ENCODE results near the gene CDK8. TPM values are rescaled to one million over a fixed set of nuclear protein-coding genes. Genes with fewer than 3 reads are reported as not detected.

Gene CDK8
- total RNA-seq, 1 donor: 7.7 TPM

GRCh38 chr13:26376430-26376829 is 122.5 kb downstream of the CDK8 start:
- H3K9me3 ChIP-seq (ENCODE audit: low read depth, low read length): no peaks in the 10 kb centered on the region
- H3K4me3 ChIP-seq (ENCODE audit: low read length): no peak overlapping the region
- H3K4me1 ChIP-seq (ENCODE audit: insufficient read depth, low read length): no peaks in the 10 kb centered on the region
- no peaks in the 10 kb centered on the region for H3K27me3 ChIP-seq (ENCODE audit: insufficient read depth, low read length)

- Histone ChIP-seq H3K9me3 (ENCODE audit: low read depth, low read length) (no peaks in the 10 kb centered on the region), H3K27me3 (ENCODE audit: insufficient read depth, low read length) (no peaks in the 10 kb centered on the region), H3K4me1 (ENCODE audit: insufficient read depth, low read length) (no peaks in the 10 kb centered on the region), H3K4me3 (ENCODE audit: low read length) (no peak overlapping the region)
Observed at GRCh38 chr13:26377038-26377437, 123.1 kb downstream of the CDK8 start.

DNA sequence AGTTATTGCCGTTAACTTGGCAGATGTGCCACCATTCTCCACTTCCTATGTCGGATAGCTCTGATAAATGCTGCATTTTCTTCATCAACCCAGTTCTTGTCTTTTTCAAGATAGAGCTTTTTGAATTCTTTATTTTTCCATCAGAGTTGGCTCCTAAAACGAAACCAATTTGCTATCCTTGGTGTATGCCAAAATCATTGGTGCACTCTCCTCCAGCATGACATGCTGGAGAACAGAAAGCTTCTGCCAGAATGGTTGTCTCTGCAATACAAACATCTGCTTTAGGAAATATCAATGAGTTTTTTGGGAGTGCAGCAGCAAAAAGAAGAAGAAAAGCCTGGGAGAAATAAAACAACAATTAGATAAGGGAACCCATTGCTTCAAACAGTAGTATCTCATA is 124.2 kb downstream of the CDK8 start:
- no peaks in the 10 kb centered on the region for H3K27me3 ChIP-seq (ENCODE audit: insufficient read depth, low read length)
- no peaks in the 10 kb centered on the region for H3K4me1 ChIP-seq (ENCODE audit: insufficient read depth, low read length)
- H3K4me3 ChIP-seq (ENCODE audit: low read length): no peak overlapping the region
- no peaks in the 10 kb centered on the region for H3K9me3 ChIP-seq (ENCODE audit: low read depth, low read length)

DNA sequence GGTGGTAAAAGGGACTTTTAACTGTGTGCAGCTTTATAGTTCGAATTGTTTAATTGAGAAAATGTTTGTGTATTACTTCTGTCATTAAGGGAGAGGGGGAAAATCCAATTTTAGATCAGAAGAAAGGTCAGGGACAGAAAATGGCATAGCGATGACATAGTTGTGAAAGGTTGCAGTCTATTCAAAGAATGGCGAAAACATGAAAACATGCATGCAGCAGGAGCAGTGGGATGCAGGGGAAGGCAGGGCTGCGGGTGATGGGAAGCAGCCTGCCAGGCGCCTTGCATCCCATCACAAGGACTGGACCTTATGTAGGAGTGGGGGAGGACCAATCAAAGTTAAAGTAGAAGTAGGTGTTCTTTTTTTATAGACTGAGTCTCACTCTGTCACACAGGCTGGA is 125.9 kb downstream of the CDK8 start:
- Histone ChIP-seq H3K9me3 (ENCODE audit: low read depth, low read length) (no peaks in the 10 kb centered on the region), H3K27me3 (ENCODE audit: insufficient read depth, low read length) (no peaks in the 10 kb centered on the region), H3K4me1 (ENCODE audit: insufficient read depth, low read length) (no peaks in the 10 kb centered on the region)

DNA sequence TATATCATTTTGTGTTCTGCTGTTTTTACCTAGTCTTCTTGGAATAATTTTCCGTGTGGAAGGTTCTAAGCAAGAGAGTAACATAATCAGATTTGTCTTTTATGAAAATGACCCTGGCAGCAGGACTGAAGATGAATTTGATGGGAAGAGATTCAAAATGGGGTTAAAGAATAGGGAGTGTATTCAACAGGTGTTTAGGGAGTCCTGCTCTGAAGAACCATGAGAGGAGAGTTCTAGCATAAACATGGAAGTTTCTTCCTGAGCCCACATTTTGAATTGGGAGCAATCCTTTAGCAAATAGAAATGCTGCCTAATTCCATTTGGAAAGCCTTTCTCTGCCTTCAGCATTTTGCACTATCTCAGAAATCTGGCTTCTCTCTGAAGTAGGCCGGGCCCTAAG is 127.0 kb downstream of the CDK8 start:
- H3K9me3 ChIP-seq (ENCODE audit: low read depth, low read length): no peaks in the 10 kb centered on the region
- H3K27me3 ChIP-seq (ENCODE audit: insufficient read depth, low read length): no peaks in the 10 kb centered on the region
- no peak overlapping the region for H3K4me3 ChIP-seq (ENCODE audit: low read length)
- H3K4me1 ChIP-seq (ENCODE audit: insufficient read depth, low read length): no peaks in the 10 kb centered on the region

More for the DNA sequence above, 125.9 kb downstream of the CDK8 start:
- H3K4me3 ChIP-seq (ENCODE audit: low read length): no peak overlapping the region

DNA sequence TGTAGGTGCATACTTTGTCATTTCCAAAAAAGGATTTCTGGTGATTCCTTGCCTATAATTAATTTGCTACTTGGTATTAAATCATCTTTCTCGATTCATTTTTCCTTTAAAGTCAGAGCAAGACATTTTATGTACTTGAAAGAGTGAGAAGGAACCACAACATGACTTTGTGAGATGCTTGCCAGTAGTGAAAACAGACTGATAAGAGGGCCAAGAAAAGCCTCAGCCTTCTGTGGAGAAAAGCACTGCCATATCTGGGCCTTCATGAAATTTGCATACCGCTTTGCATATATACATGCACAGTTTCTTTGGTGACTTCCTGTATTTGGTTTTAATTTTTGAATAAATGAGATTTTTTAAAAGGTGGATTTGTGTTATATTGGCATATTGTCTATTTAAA is 128.4 kb downstream of the CDK8 start:
- Histone ChIP-seq H3K4me3 (ENCODE audit: low read length) (no peak overlapping the region), H3K27me3 (ENCODE audit: insufficient read depth, low read length) (no peaks in the 10 kb centered on the region), H3K4me1 (ENCODE audit: insufficient read depth, low read length) (no peaks in the 10 kb centered on the region), H3K9me3 (ENCODE audit: low read depth, low read length) (no peaks in the 10 kb centered on the region)

GRCh38 chr13:26382835-26383234 is 128.9 kb downstream of the CDK8 start:
- Histone ChIP-seq H3K9me3 (ENCODE audit: low read depth, low read length) (no peaks in the 10 kb centered on the region), H3K27me3 (ENCODE audit: insufficient read depth, low read length) (no peaks in the 10 kb centered on the region), H3K4me1 (ENCODE audit: insufficient read depth, low read length) (no peaks in the 10 kb centered on the region), H3K4me3 (ENCODE audit: low read length) (no peak overlapping the region)

DNA sequence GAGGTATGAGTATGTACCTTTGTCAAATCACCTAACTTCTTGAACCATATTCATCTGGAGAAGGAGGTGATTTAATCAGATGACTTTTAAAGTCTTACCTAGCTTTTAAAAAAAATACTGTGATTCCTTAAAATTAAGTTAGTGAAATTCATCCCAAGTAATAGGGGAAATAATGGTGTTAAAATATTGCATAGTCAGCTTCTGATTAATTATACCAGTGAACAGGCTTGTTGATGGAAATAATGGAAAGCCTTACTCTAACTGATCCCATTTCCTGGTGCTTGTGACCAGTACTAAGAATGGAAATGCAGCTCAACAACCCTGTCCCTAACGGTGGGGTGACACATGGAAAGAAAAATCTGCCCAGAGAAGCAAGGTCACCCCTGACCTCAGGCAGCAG is 130.7 kb downstream of the CDK8 start:
- H3K27me3 ChIP-seq (ENCODE audit: insufficient read depth, low read length): no peaks in the 10 kb centered on the region
- H3K9me3 ChIP-seq (ENCODE audit: low read depth, low read length): no peaks in the 10 kb centered on the region
- H3K4me1 ChIP-seq (ENCODE audit: insufficient read depth, low read length): no peaks in the 10 kb centered on the region
- H3K4me3 ChIP-seq (ENCODE audit: low read length): no peak overlapping the region

- no peak overlapping the region for H3K4me3 ChIP-seq (ENCODE audit: low read length)
- H3K27me3 ChIP-seq (ENCODE audit: insufficient read depth, low read length): no peaks in the 10 kb centered on the region
- H3K9me3 ChIP-seq (ENCODE audit: low read depth, low read length): no peaks in the 10 kb centered on the region
- no peaks in the 10 kb centered on the region for H3K4me1 ChIP-seq (ENCODE audit: insufficient read depth, low read length)
Observed at GRCh38 chr13:26386026-26386425, 132.1 kb downstream of the CDK8 start.

- no peaks in the 10 kb centered on the region for H3K9me3 ChIP-seq (ENCODE audit: low read depth, low read length)
- no peaks in the 10 kb centered on the region for H3K27me3 ChIP-seq (ENCODE audit: insufficient read depth, low read length)
- no peaks in the 10 kb centered on the region for H3K4me1 ChIP-seq (ENCODE audit: insufficient read depth, low read length)
- no peak overlapping the region for H3K4me3 ChIP-seq (ENCODE audit: low read length)
Observed at GRCh38 chr13:26390203-26390602, 136.3 kb downstream of the CDK8 start.

- no peaks in the 10 kb centered on the region for H3K4me1 ChIP-seq (ENCODE audit: insufficient read depth, low read length)
- no peak overlapping the region for H3K4me3 ChIP-seq (ENCODE audit: low read length)
- H3K27me3 ChIP-seq (ENCODE audit: insufficient read depth, low read length): no peaks in the 10 kb centered on the region
- no peaks in the 10 kb centered on the region for H3K9me3 ChIP-seq (ENCODE audit: low read depth, low read length)
Observed at GRCh38 chr13:26400545-26400944, 146.6 kb downstream of the CDK8 start.

DNA sequence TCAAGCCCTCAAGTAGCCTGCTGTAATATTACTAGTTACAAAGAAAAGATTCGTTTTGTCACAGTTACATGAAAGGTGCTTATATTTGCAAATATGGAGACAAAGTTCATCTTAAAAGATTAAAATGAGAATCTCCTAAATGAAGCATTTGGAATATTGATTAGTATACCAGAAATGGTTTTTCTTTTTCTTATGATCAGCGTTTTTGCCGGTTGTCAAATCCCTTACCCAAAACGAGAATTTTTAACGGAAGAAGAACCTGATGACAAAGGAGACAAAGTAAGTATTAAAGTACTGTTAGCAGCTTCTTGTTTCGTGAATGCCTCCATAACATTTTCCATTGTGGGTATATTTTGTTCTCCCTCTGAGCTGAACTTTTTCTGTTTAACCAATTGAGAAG is 147.1 kb downstream of the CDK8 start:
- H3K9me3 ChIP-seq (ENCODE audit: low read depth, low read length): no peaks in the 10 kb centered on the region
- H3K4me3 ChIP-seq (ENCODE audit: low read length): no peak overlapping the region
- no peaks in the 10 kb centered on the region for H3K4me1 ChIP-seq (ENCODE audit: insufficient read depth, low read length)
- H3K27me3 ChIP-seq (ENCODE audit: insufficient read depth, low read length): no peaks in the 10 kb centered on the region

- H3K9me3 ChIP-seq (ENCODE audit: low read depth, low read length): no peaks in the 10 kb centered on the region
- H3K4me1 ChIP-seq (ENCODE audit: insufficient read depth, low read length): no peaks in the 10 kb centered on the region
- no peaks in the 10 kb centered on the region for H3K27me3 ChIP-seq (ENCODE audit: insufficient read depth, low read length)
- no peak overlapping the region for H3K4me3 ChIP-seq (ENCODE audit: low read length)
Observed at GRCh38 chr13:26401578-26402021, 147.7 kb downstream of the CDK8 start.

- Histone ChIP-seq H3K4me1 (ENCODE audit: insufficient read depth, low read length) (no peaks in the 10 kb centered on the region), H3K27me3 (ENCODE audit: insufficient read depth, low read length) (no peaks in the 10 kb centered on the region), H3K9me3 (ENCODE audit: low read depth, low read length) (no peaks in the 10 kb centered on the region), H3K4me3 (ENCODE audit: low read length) (no peak overlapping the region)
Observed at GRCh38 chr13:26406791-26407190, 152.9 kb downstream of the CDK8 start.

GRCh38 chr13:26411206-26411605 is 157.3 kb downstream of the CDK8 start:
- no peaks in the 10 kb centered on the region for H3K27me3 ChIP-seq (ENCODE audit: insufficient read depth, low read length)
- H3K4me3 ChIP-seq (ENCODE audit: low read length): no peak overlapping the region
- no peaks in the 10 kb centered on the region for H3K9me3 ChIP-seq (ENCODE audit: low read depth, low read length)
- H3K4me1 ChIP-seq (ENCODE audit: insufficient read depth, low read length): no peaks in the 10 kb centered on the region

DNA sequence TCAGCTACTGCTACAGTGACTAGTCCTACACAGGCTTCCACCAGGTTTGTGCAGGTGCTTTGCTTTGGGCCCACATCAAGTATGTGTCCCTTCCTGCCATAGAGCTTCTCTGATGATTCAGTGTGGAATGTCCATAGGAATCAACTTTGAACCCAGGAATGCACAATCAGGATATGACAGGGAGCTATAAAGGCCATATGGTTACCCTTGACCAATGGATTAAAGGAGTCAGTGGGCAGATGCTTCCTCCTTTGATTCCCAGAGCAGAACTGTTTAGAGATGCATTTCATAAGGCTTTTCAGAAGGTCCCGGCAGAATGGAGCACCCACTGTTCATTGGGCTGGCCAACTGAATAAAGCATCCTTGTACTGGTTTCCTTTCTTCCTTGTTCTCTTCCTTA is 158.3 kb downstream of the CDK8 start:
- Histone ChIP-seq H3K9me3 (ENCODE audit: low read depth, low read length) (no peaks in the 10 kb centered on the region), H3K4me1 (ENCODE audit: insufficient read depth, low read length) (no peaks in the 10 kb centered on the region), H3K27me3 (ENCODE audit: insufficient read depth, low read length) (no peaks in the 10 kb centered on the region), H3K4me3 (ENCODE audit: low read length) (no peak overlapping the region)

Data from mononuclear cell (primary cell).